ENCODE results near the gene CCDC30.

Gene CCDC30

GRCh38 chr1:42484382-42484781 lies 21.3 kb downstream of the CCDC30 start:
- TF ChIP-seq EGR1 (IDR thresholded peaks at IDR 0.05) (no peak), EP300 (IDR thresholded peaks at IDR 0.05; ENCODE audit: borderline replicate concordance) (no peak), RAD21 (IDR thresholded peaks at IDR 0.05; ENCODE audit: low read depth) (no peak), FOXM1 (IDR thresholded peaks at IDR 0.05; ENCODE audit: borderline replicate concordance, low read depth) (no peak), NFIC (IDR thresholded peaks at IDR 0.05) (no peak), ZBTB7A (IDR thresholded peaks at IDR 0.05; ENCODE audit: low read depth) (no peak), MAX (IDR thresholded peaks at IDR 0.05) (no peak), REST (IDR thresholded peaks at IDR 0.05; ENCODE audit: low read depth) (no peak), TEAD4 (IDR thresholded peaks at IDR 0.05) (no peak)

- TF ChIP-seq MAX (IDR thresholded peaks at IDR 0.05) (no peak), RAD21 (IDR thresholded peaks at IDR 0.05; ENCODE audit: low read depth) (no peak), TAF1 (IDR thresholded peaks at IDR 0.05; ENCODE audit: low read depth) (no peak), TCF12 (IDR thresholded peaks at IDR 0.05; ENCODE audit: low read depth) (no peak), EGR1 (IDR thresholded peaks at IDR 0.05) (no peak), ZBTB7A (IDR thresholded peaks at IDR 0.05; ENCODE audit: low read depth) (no peak), CEBPB (IDR thresholded peaks at IDR 0.05) (no peak), REST (IDR thresholded peaks at IDR 0.05; ENCODE audit: low read depth) (no peak), YY1 (IDR thresholded peaks at IDR 0.05; ENCODE audit: low read depth) (no peak), EP300 (IDR thresholded peaks at IDR 0.05; ENCODE audit: borderline replicate concordance) (no peak), NFIC (IDR thresholded peaks at IDR 0.05) (no peak), TEAD4 (IDR thresholded peaks at IDR 0.05) (no peak), USF1 (IDR thresholded peaks at IDR 0.05) (no peak), CREB1 (IDR thresholded peaks at IDR 0.05; ENCODE audit: low read depth) (no peak), FOXM1 (IDR thresholded peaks at IDR 0.05; ENCODE audit: borderline replicate concordance, low read depth) (no peak)
Measured at GRCh38 chr1:42490237-42490636, 27.2 kb downstream of the CCDC30 start.

- TF ChIP-seq USF1 (IDR thresholded peaks at IDR 0.05) (no peak), TAF1 (IDR thresholded peaks at IDR 0.05; ENCODE audit: low read depth) (no peak), MAX (IDR thresholded peaks at IDR 0.05) (no peak), NFIC (IDR thresholded peaks at IDR 0.05) (no peak), CREB1 (IDR thresholded peaks at IDR 0.05; ENCODE audit: low read depth) (no peak), TEAD4 (IDR thresholded peaks at IDR 0.05) (no peak), CEBPB (IDR thresholded peaks at IDR 0.05) (no peak), EGR1 (IDR thresholded peaks at IDR 0.05) (no peak), EP300 (IDR thresholded peaks at IDR 0.05; ENCODE audit: borderline replicate concordance) (no peak), RAD21 (IDR thresholded peaks at IDR 0.05; ENCODE audit: low read depth) (no peak), YY1 (IDR thresholded peaks at IDR 0.05; ENCODE audit: low read depth) (no peak), REST (IDR thresholded peaks at IDR 0.05; ENCODE audit: low read depth) (no peak), TCF12 (IDR thresholded peaks at IDR 0.05; ENCODE audit: low read depth) (no peak), ZBTB7A (IDR thresholded peaks at IDR 0.05; ENCODE audit: low read depth) (no peak), FOXM1 (IDR thresholded peaks at IDR 0.05; ENCODE audit: borderline replicate concordance, low read depth) (no peak)
Measured at GRCh38 chr1:42504535-42505128, 41.5 kb downstream of the CCDC30 start.

- no peak for TF ChIP-seq FOXM1 (IDR thresholded peaks at IDR 0.05; ENCODE audit: borderline replicate concordance, low read depth)
Measured at GRCh38 chr1:42506576-42506975, 43.5 kb downstream of the CCDC30 start.

Data from Ishikawa (cell line).